Activated CD4-positive, alpha-beta memory T cell treated with anti-CD3 and anti-CD28 coated beads, Interleukin-2, amount 10 ng/mL, durations not matched to agents 7 days and 5 days (primary cell): ENCODE results near the gene MCRS1. TPM values are rescaled to one million over a fixed set of nuclear protein-coding genes. Genes with fewer than 3 reads are reported as not detected.
"Not testable (repeated sequence)": the region's sequence is repeated elsewhere in the genome, so short reads cannot be mapped to it uniquely, and the experiment has no call there.

Source experiments
- CTCF ChIA-PET: fragments of 350-600 bp; sonication (Branson Sonifier 250); formaldehyde crosslinking; loops from one replicate; lab custom pipeline; 2021; ENCODE audit warnings: antibody characterized with exemption, inconsistent platforms; lab: Charles Lee
- POLR2A ChIA-PET: fragments of 350-600 bp; sonication (Branson Sonifier 250); formaldehyde crosslinking; loops from one replicate; lab custom pipeline; 2021; ENCODE audit warnings: antibody characterized with exemption; lab: Charles Lee
- DNase-seq: peaks from one replicate; pipeline ENCODE4 v3.0.0-alpha.2; 2020
- H3K27ac Mint-ChIP-seq: one replicate; pipeline ENCODE4 v1.8.0; 2021; ENCODE audit warnings: mild to moderate bottlenecking, mixed read lengths
- H3K27me3 Mint-ChIP-seq: one replicate; pipeline ENCODE4 v1.8.0; 2021; ENCODE audit warnings: mixed read lengths
- H3K36me3 Mint-ChIP-seq: one replicate; pipeline ENCODE4 v1.8.0; 2021; ENCODE audit warnings: low read depth, mixed read lengths
- H3K4me1 Mint-ChIP-seq: one replicate; pipeline ENCODE4 v1.8.0; 2021; ENCODE audit warnings: mixed read lengths
- H3K4me3 Mint-ChIP-seq: one replicate; pipeline ENCODE4 v1.8.0; 2021; ENCODE audit warnings: mild to moderate bottlenecking, mixed read lengths
- H3K9me3 Mint-ChIP-seq: one replicate; pipeline ENCODE4 v1.8.0; 2021; ENCODE audit warnings: mixed read lengths
- total RNA-seq, 2 experiments: library from RNA; stranded (reverse); gene quantifications; one replicate each; pipeline ENCODE4 v1.2.3, GENCODE V29; 2021

The MCRS1 gene
- total RNA-seq, 2 experiments from 2014 or later: 70.5 to 73.1 TPM

DNA sequence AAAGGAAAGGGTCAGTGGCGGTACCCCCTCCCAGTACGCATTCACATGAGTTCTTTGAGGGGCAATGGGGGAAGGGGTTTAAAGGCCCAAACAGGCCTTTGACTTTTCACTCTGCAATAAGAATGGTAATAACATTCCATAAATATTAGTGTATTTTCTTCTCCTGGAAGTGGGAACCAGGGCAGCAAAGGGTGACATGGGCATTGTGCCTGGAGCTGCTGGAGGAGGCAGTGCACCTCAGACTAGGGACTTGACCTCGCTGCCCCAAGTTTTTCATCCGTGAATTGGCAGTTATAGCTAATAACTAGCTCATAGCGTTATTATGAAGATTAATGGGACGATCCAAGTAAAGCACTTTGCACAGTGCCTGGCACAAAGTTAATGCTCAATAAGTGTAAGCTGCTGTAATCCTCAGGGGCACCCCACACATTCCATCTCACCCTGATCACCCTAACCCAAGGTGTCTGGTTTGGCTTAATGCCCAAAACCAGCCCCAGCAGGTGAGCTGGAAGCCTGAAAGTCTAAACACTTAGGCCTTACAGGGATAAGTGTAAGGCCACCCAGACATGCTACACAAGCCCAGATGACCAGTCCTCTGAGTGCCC lies 31.9 kb downstream of the MCRS1 start:
- H3K27me3 Mint-ChIP-seq: peaks cover 43% of the 10 kb centered on the region
- no peak overlapping the region for H3K4me3 Mint-ChIP-seq
- DNase-seq: no peak
- H3K27ac Mint-ChIP-seq: no peak overlapping the region
- peaks cover 21% of the 10 kb centered on the region for H3K4me1 Mint-ChIP-seq
- no peaks in the 10 kb centered on the region for H3K9me3 Mint-ChIP-seq
- ChIA-PET POLR2A (interaction anchor here (1.0 kb wide), 1 partner anchor 169 kb away, joined by 3 read pairs; the partner anchor contains the start of gene SPATS2), CTCF (interaction anchor here (0.6 to 1.4 kb wide), 4 partner anchors 24 to 270 kb away, joined by 3 to 4 read pairs (median 4); no protein-coding TSS in a partner anchor)
- no peaks in the 10 kb centered on the region for H3K36me3 Mint-ChIP-seq

DNA sequence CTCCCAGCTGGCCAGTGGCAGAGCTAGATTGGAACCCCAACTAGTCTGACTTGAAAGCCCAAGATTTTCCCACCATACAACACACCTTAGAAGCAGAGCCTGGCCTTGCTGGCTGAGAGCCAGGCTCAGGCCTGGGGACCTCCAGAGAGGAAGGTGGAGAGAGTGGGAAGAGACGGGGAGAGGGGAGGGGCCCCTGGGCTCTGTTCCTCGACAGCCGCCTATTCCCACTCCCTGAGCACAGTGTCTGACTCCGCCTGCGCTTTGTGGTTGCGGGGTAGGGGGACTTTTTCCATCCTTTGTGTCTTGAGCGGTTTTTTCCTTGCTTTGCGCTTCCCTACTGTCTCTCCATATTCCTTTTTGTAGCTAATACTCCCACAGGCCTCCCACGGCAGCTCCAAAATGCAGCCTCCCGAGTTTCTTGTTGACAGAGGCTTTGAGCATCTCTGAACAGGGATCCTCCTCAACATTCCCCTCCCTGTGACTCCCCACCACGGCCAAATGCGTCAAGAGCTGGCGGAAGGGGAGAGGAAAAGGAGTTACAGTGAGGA lies 33.1 kb downstream of the MCRS1 start:
- no peak for DNase-seq
- H3K9me3 Mint-ChIP-seq: no peaks in the 10 kb centered on the region
- peaks cover 32% of the 10 kb centered on the region for H3K27me3 Mint-ChIP-seq
- ChIA-PET CTCF (interaction anchor here (1.3 to 1.4 kb wide), 2 partner anchors 21 to 177 kb away, joined by 4 to 6 read pairs; no protein-coding TSS in a partner anchor), POLR2A (interaction anchor here (1.0 kb wide), 1 partner anchor 212 kb away, joined by 3 read pairs; no protein-coding TSS in a partner anchor)
- H3K27ac Mint-ChIP-seq: no peak overlapping the region
- H3K4me1 Mint-ChIP-seq: peaks cover 12% of the 10 kb centered on the region
- H3K4me3 Mint-ChIP-seq: no peak overlapping the region
- no peaks in the 10 kb centered on the region for H3K36me3 Mint-ChIP-seq

DNA sequence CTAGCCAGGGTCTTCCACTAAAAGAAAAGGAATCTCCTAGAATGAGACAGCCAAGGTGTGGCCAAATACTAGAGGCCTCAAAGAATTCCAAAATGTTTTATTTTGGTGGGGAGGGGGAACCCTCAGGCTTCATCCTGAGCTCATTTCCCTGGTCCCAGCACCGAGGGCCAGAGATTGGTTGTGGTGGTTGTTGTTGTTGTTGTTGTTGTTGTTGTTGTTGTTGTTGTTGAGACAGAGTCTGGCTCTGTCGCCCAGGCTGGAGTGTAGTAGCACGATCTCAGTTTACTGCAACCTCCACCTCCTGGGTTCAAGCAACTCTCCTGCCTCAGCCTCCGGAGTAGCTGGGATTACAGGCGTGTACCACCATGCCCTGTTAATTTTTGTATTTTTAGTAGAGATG lies 33.8 kb downstream of the MCRS1 start:
- CTCF ChIA-PET: interaction anchor here (0.7 to 1.3 kb wide), 2 partner anchors 20 to 45 kb away, joined by 3 to 6 read pairs; no protein-coding TSS in a partner anchor
- not testable (repeated sequence) for H3K27ac Mint-ChIP-seq, H3K36me3 Mint-ChIP-seq, H3K9me3 Mint-ChIP-seq, DNase-seq, H3K4me3 Mint-ChIP-seq, H3K4me1 Mint-ChIP-seq
- POLR2A ChIA-PET: interaction anchor here (1.0 kb wide), 1 partner anchor 212 kb away, joined by 3 read pairs; no protein-coding TSS in a partner anchor
- H3K27me3 Mint-ChIP-seq: peaks cover 27% of the 10 kb centered on the region

DNA sequence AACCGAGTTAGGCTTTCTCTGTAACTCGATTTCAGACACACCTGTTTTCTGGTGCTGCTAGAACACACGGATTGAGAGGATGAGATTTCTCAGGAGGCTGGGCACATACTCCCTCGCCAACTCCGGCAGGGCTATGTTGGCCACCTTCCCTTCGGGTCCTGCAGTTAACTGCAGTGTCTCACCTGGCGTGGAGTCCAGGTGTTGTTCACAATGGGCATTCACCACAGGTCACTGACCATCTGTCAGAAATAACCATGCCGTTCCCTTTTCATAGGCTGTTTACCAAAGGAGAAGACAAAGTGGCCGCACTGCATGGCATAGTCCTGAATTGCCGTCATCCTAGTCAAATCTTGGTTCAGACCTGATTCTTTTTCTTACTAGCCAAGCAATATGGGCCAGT lies 34.6 kb downstream of the MCRS1 start:
- Mint-ChIP-seq H3K9me3 (no peaks in the 10 kb centered on the region), H3K27ac (no peak overlapping the region), H3K36me3 (no peaks in the 10 kb centered on the region), H3K27me3 (peaks cover 27% of the 10 kb centered on the region), H3K4me3 (no peak overlapping the region), H3K4me1 (peaks cover 7% of the 10 kb centered on the region)
- ChIA-PET CTCF (interaction anchor here (0.7 to 2.5 kb wide), 2 partner anchors 46 to 176 kb away, joined by 3 to 8 read pairs; no protein-coding TSS in a partner anchor), POLR2A (no interaction called here)
- no peak for DNase-seq

DNA sequence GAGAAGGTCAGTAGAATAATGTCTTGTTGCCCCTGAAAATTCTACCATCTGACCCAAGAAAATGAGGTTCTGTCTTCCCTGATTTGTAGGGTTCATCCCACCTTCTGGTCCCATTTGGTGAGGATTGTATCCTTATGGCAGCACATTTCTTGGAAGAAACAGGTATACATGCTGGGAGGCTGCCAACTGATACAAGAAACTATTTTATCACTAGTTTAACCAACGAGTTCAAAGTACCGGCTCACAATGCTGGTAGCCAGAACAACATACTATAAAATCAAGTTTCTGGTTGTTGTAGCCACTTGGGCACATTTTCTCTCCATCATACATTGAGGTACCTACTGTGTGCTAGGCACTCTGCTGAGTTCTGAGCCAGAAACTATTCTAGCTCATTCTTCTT lies 36.2 kb downstream of the MCRS1 start:
- no peaks in the 10 kb centered on the region for H3K9me3 Mint-ChIP-seq
- no peaks in the 10 kb centered on the region for H3K36me3 Mint-ChIP-seq
- no peak overlapping the region for H3K4me3 Mint-ChIP-seq
- ChIA-PET POLR2A (interaction anchor here (1.0 kb wide), 1 partner anchor 165 kb away, joined by 3 read pairs; no protein-coding TSS in a partner anchor), CTCF (interaction anchor here (1.1 to 2.5 kb wide), 3 partner anchors 17 to 174 kb away, joined by 3 to 8 read pairs (median 7); no protein-coding TSS in a partner anchor)
- no peak overlapping the region for H3K27ac Mint-ChIP-seq
- peaks cover 14% of the 10 kb centered on the region for H3K27me3 Mint-ChIP-seq
- H3K4me1 Mint-ChIP-seq: no peaks in the 10 kb centered on the region
- DNase-seq: no peak

DNA sequence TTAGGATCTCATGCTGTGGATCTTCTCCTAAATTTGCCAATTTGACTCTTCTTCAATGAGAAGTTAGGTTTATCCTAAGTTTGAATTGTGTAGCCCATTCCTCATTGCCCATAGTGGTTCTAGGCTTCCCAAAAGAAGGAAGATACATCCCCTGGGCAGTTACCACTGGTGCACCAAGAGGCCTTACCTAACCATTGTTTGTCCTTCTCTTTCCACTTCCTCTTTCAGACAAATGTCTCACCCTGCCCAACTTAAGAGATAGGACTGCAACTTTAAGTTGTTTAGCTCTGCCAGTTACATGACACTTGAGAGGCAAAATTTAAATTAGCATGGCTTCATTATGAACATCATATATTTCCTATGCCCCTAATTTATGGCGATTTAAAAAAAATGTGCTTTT lies 38.5 kb downstream of the MCRS1 start:
- no peak overlapping the region for H3K4me3 Mint-ChIP-seq
- H3K27ac Mint-ChIP-seq: no peak overlapping the region
- ChIA-PET CTCF (interaction anchor here (0.6 to 1.0 kb wide), 3 partner anchors 10 to 171 kb away, joined by 3 read pairs; no protein-coding TSS in a partner anchor), POLR2A (no interaction called here)
- no peaks in the 10 kb centered on the region for H3K9me3 Mint-ChIP-seq
- no peak for DNase-seq
- no peaks in the 10 kb centered on the region for H3K27me3 Mint-ChIP-seq
- H3K4me1 Mint-ChIP-seq: no peaks in the 10 kb centered on the region
- peaks cover 3% of the 10 kb centered on the region for H3K36me3 Mint-ChIP-seq

DNA sequence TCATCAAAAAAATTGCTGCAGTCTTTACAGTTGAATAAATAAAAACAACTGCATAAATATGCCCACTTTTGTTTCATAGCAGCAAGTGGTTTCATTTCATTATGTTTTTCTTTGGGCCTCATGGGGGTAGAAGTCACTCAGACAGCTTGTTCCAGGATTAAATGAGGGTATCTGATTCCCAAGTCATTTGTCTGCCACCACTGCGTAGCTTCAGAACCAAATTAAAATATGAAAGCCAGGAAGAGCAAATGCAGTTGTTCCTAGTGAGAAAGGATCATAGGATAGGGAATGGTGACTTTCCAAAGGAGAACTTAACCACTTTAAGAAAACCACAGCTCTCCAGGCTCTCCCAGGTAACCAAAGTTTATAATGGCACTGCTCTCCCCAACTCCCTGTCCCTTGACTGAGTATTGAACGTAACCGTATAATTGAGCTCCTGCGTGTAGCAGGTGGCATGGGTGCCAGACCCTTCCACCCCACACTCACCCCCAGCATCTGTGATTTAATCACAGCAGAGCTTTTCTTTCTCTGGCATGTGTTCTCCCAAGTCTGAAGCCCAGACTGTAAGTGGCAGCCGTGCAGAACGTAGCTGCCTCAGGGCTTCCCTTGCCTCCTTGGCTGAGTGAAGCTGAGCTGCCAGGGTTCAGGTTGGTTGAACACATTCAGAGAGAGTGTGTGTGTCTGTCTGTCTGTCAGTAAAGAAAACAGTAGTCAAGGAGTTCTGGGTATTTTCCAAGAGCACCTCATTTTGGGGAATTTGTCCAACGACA lies 40.4 kb downstream of the MCRS1 start:
- no peak for DNase-seq
- ChIA-PET POLR2A (no interaction called here), CTCF (interaction anchor here (1.1 to 1.9 kb wide), 4 partner anchors 54 to 231 kb away, joined by 3 to 5 read pairs (median 4); partner anchors contain the start of gene DNAJC22)
- Mint-ChIP-seq H3K9me3 (no peaks in the 10 kb centered on the region), H3K27me3 (no peaks in the 10 kb centered on the region), H3K27ac (no peak overlapping the region), H3K4me1 (no peaks in the 10 kb centered on the region), H3K4me3 (no peak overlapping the region), H3K36me3 (peaks cover 3% of the 10 kb centered on the region)

DNA sequence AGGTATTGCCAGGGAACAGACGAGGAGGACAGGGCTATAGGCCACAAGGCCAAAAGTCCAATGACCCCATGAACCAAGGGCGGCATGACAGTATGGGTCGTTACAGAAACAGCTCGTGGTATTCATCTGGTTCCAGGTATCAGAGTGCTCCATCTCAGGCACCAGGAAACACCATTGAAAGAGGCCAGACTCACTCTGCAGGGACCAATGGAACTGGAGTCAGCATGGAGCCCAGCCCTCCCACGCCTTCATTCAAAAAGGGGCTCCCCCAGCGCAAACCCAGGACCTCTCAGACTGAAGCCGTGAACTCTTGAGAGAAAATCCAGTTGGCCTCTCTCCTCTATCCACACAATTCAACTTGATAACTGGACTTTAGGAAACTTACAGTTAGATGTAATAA lies 42.0 kb downstream of the MCRS1 start:
- ChIA-PET POLR2A (no interaction called here), CTCF (interaction anchor here (1.9 kb wide), 1 partner anchor 179 kb away, joined by 4 read pairs; the partner anchor contains the start of gene DNAJC22)
- Mint-ChIP-seq H3K36me3 (peaks cover 3% of the 10 kb centered on the region), H3K27me3 (no peaks in the 10 kb centered on the region), H3K4me1 (no peaks in the 10 kb centered on the region), H3K27ac (no peak overlapping the region), H3K9me3 (no peaks in the 10 kb centered on the region), H3K4me3 (no peak overlapping the region)
- no peak for DNase-seq

DNA sequence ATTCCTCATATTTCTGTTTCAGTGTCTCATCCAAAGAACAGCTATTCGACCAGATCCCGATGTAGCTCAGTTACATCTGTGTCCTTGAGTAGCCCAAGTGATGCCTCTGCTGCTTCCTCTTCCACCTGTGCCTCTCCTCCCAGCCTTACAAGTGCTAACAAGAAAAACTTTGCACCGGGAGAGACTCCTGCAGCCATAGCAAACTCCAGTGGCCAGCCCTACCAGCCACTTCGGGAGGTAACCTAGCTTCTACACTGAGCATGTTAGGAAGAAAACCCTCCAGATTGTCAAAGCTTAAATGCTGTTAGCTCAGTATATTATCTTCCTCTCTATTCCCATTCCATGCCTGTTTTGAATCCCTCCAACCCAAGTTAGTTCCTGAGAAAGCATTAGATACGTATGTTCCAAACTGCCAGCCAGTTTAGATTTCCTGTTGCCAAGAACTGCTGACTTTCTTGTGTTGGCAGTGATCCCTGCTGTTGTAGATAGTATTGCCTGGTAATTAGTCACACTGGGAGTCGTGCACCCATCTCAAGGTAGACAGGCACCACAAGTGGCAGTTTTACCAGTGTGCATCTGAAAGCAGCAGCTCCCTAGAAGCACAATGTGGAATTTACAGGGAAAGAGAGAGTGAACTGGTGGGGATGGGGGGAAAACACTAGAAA lies 43.1 kb downstream of the MCRS1 start:
- H3K4me1 Mint-ChIP-seq: no peaks in the 10 kb centered on the region
- H3K4me3 Mint-ChIP-seq: no peak overlapping the region
- ChIA-PET CTCF (interaction anchor here (1.1 to 1.2 kb wide), 2 partner anchors 26 to 167 kb away, joined by 3 read pairs; no protein-coding TSS in a partner anchor), POLR2A (no interaction called here)
- no peak overlapping the region for H3K27ac Mint-ChIP-seq
- peaks cover 3% of the 10 kb centered on the region for H3K36me3 Mint-ChIP-seq
- H3K27me3 Mint-ChIP-seq: no peaks in the 10 kb centered on the region
- H3K9me3 Mint-ChIP-seq: no peaks in the 10 kb centered on the region
- DNase-seq: no peak

DNA sequence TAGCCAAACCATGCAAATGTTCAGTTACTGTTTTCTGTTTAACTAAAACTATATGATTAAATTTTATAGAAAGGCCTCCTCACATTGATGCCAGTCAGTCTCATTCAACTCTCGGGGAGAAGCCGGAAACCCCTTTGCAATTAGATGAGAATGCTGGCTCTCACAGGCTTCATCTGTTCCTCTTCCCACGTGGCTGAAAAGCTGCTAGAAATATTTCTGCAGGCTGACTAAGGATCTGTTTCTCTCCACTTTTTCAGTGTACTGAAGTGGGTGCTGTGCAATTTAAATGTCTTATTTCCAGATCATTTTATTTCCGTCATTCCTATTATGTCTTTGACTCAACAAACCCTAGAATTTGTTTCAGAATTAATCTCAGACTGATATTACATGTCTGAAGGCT lies 46.6 kb downstream of the MCRS1 start:
- no peaks in the 10 kb centered on the region for H3K4me1 Mint-ChIP-seq
- ChIA-PET POLR2A (no interaction called here), CTCF (no interaction called here)
- no peaks in the 10 kb centered on the region for H3K9me3 Mint-ChIP-seq
- peaks cover 2% of the 10 kb centered on the region for H3K36me3 Mint-ChIP-seq
- no peak overlapping the region for H3K27ac Mint-ChIP-seq
- H3K27me3 Mint-ChIP-seq: no peaks in the 10 kb centered on the region
- no peak overlapping the region for H3K4me3 Mint-ChIP-seq
- DNase-seq: no peak

DNA sequence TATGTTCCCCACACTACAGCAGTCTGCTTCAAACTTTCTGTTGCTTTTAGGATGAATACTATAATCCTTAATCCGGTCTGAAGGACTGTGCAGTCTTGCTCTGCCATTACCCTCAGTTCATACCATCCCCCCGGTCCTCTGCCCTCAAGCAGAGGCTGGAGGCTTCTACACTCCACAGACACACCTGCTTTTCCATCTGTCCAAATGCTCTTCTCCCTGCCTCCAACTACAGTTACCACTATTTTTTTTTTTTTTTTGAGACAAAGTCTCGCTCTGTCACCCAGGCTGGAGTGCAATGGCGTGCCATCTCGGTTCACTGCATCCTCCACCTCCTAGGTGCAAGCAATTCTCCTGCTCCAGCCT lies 48.4 kb downstream of the MCRS1 start:
- no peak overlapping the region for H3K27ac Mint-ChIP-seq
- H3K4me1 Mint-ChIP-seq: peaks cover 1% of the 10 kb centered on the region
- H3K27me3 Mint-ChIP-seq: no peaks in the 10 kb centered on the region
- ChIA-PET CTCF (interaction anchor here (0.6 to 4.9 kb wide), 4 partner anchors 10 to 177 kb away, joined by 3 to 53 read pairs (median 4); no protein-coding TSS in a partner anchor), POLR2A (no interaction called here)
- no peak for DNase-seq
- H3K9me3 Mint-ChIP-seq: no peaks in the 10 kb centered on the region
- H3K36me3 Mint-ChIP-seq: no peaks in the 10 kb centered on the region
- H3K4me3 Mint-ChIP-seq: no peak overlapping the region

DNA sequence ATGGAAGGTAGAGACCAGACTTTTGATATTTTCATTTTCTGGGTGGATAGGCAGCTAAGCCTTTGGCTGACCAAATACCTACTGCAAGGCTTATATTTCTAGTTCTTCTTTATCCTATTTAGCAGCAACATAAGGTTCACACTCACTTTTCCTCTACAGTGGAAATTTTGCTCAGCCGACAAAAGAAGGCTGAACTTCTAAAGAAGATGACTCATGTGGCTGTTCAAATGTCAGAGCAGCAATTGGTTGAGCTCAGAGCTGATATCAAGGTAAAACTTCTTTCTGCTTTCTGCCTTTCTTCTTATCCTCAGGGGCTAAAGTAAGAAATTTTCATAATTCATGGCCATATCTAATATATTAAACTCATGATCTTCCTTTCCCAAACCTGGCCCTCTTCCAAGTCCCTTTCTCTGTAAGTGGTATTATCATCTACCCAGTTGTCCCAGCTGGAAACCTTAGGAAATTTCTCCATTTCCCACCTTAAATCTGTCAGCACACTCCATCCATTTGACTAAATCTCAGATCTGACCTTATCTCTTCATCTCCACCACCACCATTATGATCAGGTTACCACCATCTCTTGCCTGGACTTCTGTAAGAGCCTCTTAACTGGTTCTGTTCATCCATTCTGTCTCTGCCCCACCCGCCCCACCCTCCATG lies 48.9 kb downstream of the MCRS1 start:
- ChIA-PET POLR2A (no interaction called here), CTCF (interaction anchor here (0.6 to 4.9 kb wide), 4 partner anchors 10 to 177 kb away, joined by 3 to 53 read pairs (median 4); no protein-coding TSS in a partner anchor)
- H3K27me3 Mint-ChIP-seq: no peaks in the 10 kb centered on the region
- no peak for DNase-seq
- H3K36me3 Mint-ChIP-seq: no peaks in the 10 kb centered on the region
- H3K27ac Mint-ChIP-seq: no peak overlapping the region
- H3K9me3 Mint-ChIP-seq: no peaks in the 10 kb centered on the region
- no peak overlapping the region for H3K4me3 Mint-ChIP-seq
- peaks cover 1% of the 10 kb centered on the region for H3K4me1 Mint-ChIP-seq
